ENCODE results near the gene SMIM24.
A peak's percentile ranks its signal among the peaks of the same experiment; 100 is the strongest.

Gene SMIM24

DNA sequence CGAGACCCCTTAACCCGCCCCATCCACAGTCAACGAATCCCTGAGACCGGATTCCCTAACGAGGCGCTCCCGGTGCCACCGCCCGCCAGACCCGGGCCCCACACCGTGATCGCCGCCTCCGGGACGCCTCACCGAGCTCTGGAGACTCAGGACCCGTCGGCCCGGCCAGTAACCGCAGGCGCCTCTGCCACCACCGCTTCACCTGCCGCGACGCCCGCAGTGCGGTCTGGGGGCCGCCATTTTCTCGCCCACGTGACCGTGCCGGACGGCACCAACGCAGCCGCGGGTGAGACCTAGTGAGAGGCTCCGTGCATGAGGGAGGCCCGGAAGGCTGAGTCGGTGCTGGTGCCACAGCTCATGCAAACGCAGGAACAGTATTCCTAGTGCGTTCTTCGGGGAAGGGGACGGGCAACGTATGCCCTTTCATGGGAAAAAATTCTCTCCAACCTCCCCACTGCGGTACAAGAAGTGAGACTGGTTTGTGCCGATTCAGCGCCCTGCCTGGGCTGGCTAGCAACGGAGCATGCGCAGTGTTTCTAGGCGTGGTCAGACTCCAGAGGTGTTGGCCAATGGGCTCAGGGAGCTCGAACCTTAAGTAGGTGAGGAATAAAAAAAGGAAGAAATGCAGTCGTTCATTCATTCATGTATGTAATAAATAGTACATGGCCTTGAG, 20.2 kb upstream of the SMIM24 start, which contains the start of gene DOHH:
Gene DOHH (minus strand): TSS at position 246 of the 673 bp plus-strand sequence. CDS start 3,860 bp downstream, outside the sequence.
- Histone ChIP-seq H3K4me2 (ENCODE audit: insufficient read depth, low read length) (peak within 1 kb of the TSS; percentile 100), H3K9me3 (ENCODE audit: insufficient read depth, low read length, severe bottlenecking) (no peaks in the 10 kb centered on the region), H3K9ac (ENCODE audit: low read depth, low read length) (peak within 1 kb of the TSS; percentile 85), H3K36me3 (ENCODE audit: insufficient read depth, low read length) (peaks cover 26% of the 10 kb centered on the region), H2AFZ (ENCODE audit: low read depth, low read length) (peak within 1 kb of the TSS; percentile 99), H3K4me1 (ENCODE audit: insufficient read depth, low read length) (peaks cover 58% of the 10 kb centered on the region), H4K20me1 (ENCODE audit: insufficient read depth, low read length) (peaks cover 7% of the 10 kb centered on the region; the same call in 1 of the 2 replicates), H3K79me2 (ENCODE audit: insufficient read depth, low read length) (peaks cover 44% of the 10 kb centered on the region), H3K27ac (ENCODE audit: low read length) (peak within 1 kb of the TSS; percentile 100), H3K27me3 (ENCODE audit: insufficient read depth, low read length, poor library complexity) (no peaks in the 10 kb centered on the region), H3K4me3 (ENCODE audit: low read depth in 1 of 2, low read length in 2 of 2) (peak within 1 kb of the TSS; percentile 65 to 81)
- TF ChIP-seq EZH2 (IDR thresholded peaks at IDR 0.05; ENCODE audit: borderline replicate concordance, low read depth, low read length, severe bottlenecking): no peak
- TF ChIP-seq, protein P1, sequence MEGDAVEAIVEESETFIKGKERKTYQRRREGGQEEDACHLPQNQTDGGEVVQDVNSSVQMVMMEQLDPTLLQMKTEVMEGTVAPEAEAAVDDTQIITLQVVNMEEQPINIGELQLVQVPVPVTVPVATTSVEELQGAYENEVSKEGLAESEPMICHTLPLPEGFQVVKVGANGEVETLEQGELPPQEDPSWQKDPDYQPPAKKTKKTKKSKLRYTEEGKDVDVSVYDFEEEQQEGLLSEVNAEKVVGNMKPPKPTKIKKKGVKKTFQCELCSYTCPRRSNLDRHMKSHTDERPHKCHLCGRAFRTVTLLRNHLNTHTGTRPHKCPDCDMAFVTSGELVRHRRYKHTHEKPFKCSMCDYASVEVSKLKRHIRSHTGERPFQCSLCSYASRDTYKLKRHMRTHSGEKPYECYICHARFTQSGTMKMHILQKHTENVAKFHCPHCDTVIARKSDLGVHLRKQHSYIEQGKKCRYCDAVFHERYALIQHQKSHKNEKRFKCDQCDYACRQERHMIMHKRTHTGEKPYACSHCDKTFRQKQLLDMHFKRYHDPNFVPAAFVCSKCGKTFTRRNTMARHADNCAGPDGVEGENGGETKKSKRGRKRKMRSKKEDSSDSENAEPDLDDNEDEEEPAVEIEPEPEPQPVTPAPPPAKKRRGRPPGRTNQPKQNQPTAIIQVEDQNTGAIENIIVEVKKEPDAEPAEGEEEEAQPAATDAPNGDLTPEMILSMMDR (IDR thresholded peaks at IDR 0.05; ENCODE audit: borderline replicate concordance, extremely low read depth, low read length, poor library complexity, severe bottlenecking): no peak
- peak; percentile 97 for DNase-seq
- peak; percentile 90 for ATAC-seq (ENCODE audit: insufficient read depth, low read depth)

DNA sequence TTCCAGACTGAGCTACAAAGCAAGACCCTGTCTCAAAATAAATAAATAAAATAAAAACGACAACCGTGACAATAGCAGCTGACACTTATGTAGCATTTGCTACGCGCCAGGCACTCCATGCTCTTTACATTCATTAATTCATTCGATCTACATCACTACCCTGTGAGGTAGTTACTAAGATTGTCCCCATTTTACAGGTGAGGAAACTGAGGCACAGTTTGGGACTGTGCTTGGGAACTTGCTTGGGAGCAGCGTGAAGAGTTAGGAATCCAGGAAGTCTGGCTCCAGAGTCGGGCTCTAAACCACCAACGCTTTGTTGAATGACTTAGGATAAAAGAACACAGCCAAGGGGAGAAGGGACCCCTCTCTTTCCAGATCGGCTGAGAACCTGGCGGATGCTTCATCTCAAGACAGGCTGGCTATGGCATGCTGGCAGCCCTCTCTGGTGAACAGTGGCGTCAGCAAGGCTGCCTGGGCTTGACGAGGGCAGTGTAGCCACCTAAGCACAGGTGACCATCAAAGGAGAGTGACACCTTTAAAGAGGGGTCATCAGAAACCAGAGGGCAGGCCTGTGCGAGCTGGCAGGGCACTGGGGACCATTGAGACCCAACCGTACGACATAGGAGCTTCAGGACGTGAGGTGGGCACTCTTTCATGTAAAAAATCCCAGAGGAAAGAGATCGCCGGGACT, 19.6 kb upstream of the SMIM24 start:
- Histone ChIP-seq H3K4me3 (ENCODE audit: low read depth in 1 of 2, low read length in 2 of 2) (peak overlapping the region; percentile 65 to 81), H2AFZ (ENCODE audit: low read depth, low read length) (peak overlapping the region; percentile 99), H3K27ac (ENCODE audit: low read length) (peak overlapping the region; percentile 100), H3K4me1 (ENCODE audit: insufficient read depth, low read length) (peaks cover 58% of the 10 kb centered on the region), H3K36me3 (ENCODE audit: insufficient read depth, low read length) (peaks cover 31% of the 10 kb centered on the region), H4K20me1 (ENCODE audit: insufficient read depth, low read length) (peaks cover 7% of the 10 kb centered on the region; the same call in 1 of the 2 replicates), H3K9ac (ENCODE audit: low read depth, low read length) (peak overlapping the region; percentile 85), H3K9me3 (ENCODE audit: insufficient read depth, low read length, severe bottlenecking) (no peaks in the 10 kb centered on the region), H3K4me2 (ENCODE audit: insufficient read depth, low read length) (peak overlapping the region; percentile 100), H3K79me2 (ENCODE audit: insufficient read depth, low read length) (peaks cover 41% of the 10 kb centered on the region), H3K27me3 (ENCODE audit: insufficient read depth, low read length, poor library complexity) (no peaks in the 10 kb centered on the region)
- ATAC-seq (ENCODE audit: insufficient read depth, low read depth) (no peak), DNase-seq (no peak)
- TF ChIP-seq, protein P1 (IDR thresholded peaks at IDR 0.05; ENCODE audit: borderline replicate concordance, extremely low read depth, low read length, poor library complexity, severe bottlenecking): no peak
- no peak for TF ChIP-seq EZH2 (IDR thresholded peaks at IDR 0.05; ENCODE audit: borderline replicate concordance, low read depth, low read length, severe bottlenecking)

DNA sequence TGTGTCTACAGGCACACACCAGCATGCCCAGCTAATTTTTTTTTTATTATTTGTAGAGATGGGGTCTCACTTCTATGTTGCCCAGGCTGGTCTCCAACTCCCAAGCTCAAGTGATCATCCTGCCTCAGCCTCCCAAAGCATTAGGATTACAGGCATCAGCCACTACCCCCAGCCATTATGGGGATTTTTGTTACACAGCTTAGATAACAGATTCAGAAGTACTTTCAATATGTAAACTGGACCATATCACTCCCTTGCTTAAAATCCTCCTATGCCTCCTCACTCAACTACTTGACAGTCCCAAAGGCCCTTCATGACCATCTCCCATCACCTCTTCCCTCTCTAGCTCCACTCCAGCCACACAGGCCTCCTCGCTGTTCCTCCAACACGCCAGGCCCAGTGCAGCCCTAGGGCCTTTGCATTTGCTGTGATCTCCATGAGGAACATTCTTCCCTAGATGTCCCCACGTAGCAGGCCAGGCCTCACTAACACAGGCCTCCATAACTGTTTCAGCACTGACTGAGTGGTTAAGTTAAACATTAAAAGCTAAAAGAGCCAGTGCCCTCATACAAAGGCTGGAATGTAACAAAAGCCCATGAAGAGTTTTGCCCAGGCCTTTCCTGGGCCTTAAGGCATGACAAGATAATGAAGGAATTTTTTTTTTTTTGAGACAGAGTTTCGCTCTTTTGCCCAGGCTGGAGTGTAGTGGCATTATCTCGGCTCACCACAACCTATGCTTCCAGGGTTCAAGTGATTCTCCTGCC, 17.6 kb upstream of the SMIM24 start:
- Histone ChIP-seq H3K36me3 (ENCODE audit: insufficient read depth, low read length) (peaks cover 37% of the 10 kb centered on the region), H4K20me1 (ENCODE audit: insufficient read depth, low read length) (peaks cover 7% of the 10 kb centered on the region; the same call in 1 of the 2 replicates), H3K4me3 (ENCODE audit: low read depth in 1 of 2, low read length in 2 of 2) (no peak overlapping the region), H3K79me2 (ENCODE audit: insufficient read depth, low read length) (peaks cover 51% of the 10 kb centered on the region), H3K4me1 (ENCODE audit: insufficient read depth, low read length) (peaks cover 74% of the 10 kb centered on the region), H3K4me2 (ENCODE audit: insufficient read depth, low read length) (0 out of 2 replicates have a peak overlapping the region, but pooled peaks have one; percentile 7), H2AFZ (ENCODE audit: low read depth, low read length) (no peak overlapping the region), H3K27ac (ENCODE audit: low read length) (no peak overlapping the region), H3K9ac (ENCODE audit: low read depth, low read length) (no peak overlapping the region), H3K9me3 (ENCODE audit: insufficient read depth, low read length, severe bottlenecking) (no peaks in the 10 kb centered on the region), H3K27me3 (ENCODE audit: insufficient read depth, low read length, poor library complexity) (no peaks in the 10 kb centered on the region)
- DNase-seq (no peak), ATAC-seq (ENCODE audit: insufficient read depth, low read depth) (no peak)
- no peak for TF ChIP-seq EZH2 (IDR thresholded peaks at IDR 0.05; ENCODE audit: borderline replicate concordance, low read depth, low read length, severe bottlenecking)
- TF ChIP-seq, protein P1 (IDR thresholded peaks at IDR 0.05; ENCODE audit: borderline replicate concordance, extremely low read depth, low read length, poor library complexity, severe bottlenecking): no peak
